Heart left ventricle (tissue), 16 donors: ENCODE data around the gene CUL7. TPM values are rescaled to one million over a fixed set of nuclear protein-coding genes. Genes with fewer than 3 reads are reported as not detected.

Experiments
- ATAC-seq, 4 donors: fragments of 200-7000 bp; cut with Tn5 transposase; one replicate each; pipeline ENCODE4 v1.9.1; 2020 to 2022; ENCODE audit warnings: moderate library complexity in 4 of 4, mild to moderate bottlenecking in 3 of 4, moderate number of reproducible peaks in 1 of 4
- DNase-seq, 5 donors: peaks; one replicate each; pipeline ENCODE4 v3.0.0-alpha.2; 2020
- H3K27ac ChIP-seq, 12 donors: fragments of 200-600 bp; sonication (generic) in 4 of 12; one replicate each; pipeline versions ENCODE4 v1.5.0 to v1.8.0; 2016 to 2022; ENCODE audit warnings: mild to moderate bottlenecking in 2 of 12
- H3K27me3 ChIP-seq, 9 donors: fragments of 200-600 bp; sonication (generic) in 2 of 9; one replicate each; pipeline versions ENCODE4 v1.5.1 to v1.8.0; 2016 to 2022; ENCODE audit warnings: mild to moderate bottlenecking in 3 of 9
- H3K36me3 ChIP-seq, 9 donors: fragments of 200-600 bp; sonication (generic) in 2 of 9; one replicate each; pipeline versions ENCODE4 v1.5.0 to v1.8.0; 2018 to 2022; ENCODE audit warnings: mild to moderate bottlenecking in 2 of 9
- H3K4me1 ChIP-seq, 12 donors: fragments of 200-600 bp; sonication (generic) in 4 of 12; one replicate each; pipeline versions ENCODE4 v1.5.0 to v1.8.0; 2016 to 2022; ENCODE audit warnings: mild to moderate bottlenecking in 3 of 12
- H3K4me3 ChIP-seq, 12 donors: fragments of 200-600 bp; sonication (generic) in 4 of 12; one replicate each; pipeline versions ENCODE4 v1.5.0 to v1.8.0; 2017 to 2022; ENCODE audit warnings: mild to moderate bottlenecking in 9 of 12, moderate library complexity in 4 of 12
- H3K9me3 ChIP-seq, 12 donors: fragments of 200-600 bp; sonication (generic) in 4 of 12; one replicate each; pipeline versions ENCODE4 v1.5.0 to v1.8.0; 2016 to 2022; ENCODE audit warnings: mild to moderate bottlenecking in 1 of 12
- POLR2A ChIP-seq, 2 donors: fragments of 450-650 bp; IDR thresholded peaks; one replicate each; pipeline ENCODE4 v1.6.1; 2017; ENCODE audit warnings: antibody characterized with exemption in 2 of 2, mild to moderate bottlenecking in 2 of 2, moderate library complexity in 2 of 2
- WGBS, 4 donors: extraction: QIAGEN DNeasy Blood & Tissue Kit in 2 of 4; methylation state at CpG; one replicate each; pipeline versions ENCODE4 v1.1.5 to v1.1.7; 2013 to 2018; 5-methylcytosine and 5-hydroxymethylcytosine counted together
- intact Hi-C, 10 donors: fragments of 100-400 bp; cut with DNase I; formaldehyde crosslinking; loops; one replicate each; pipeline versions ENCODE4 v1.11.1 to v1.14.2; 2022
- polyA plus RNA-seq, 2 donors: library from polyadenylated mRNA; stranded (reverse); fragments of 200-250 nt; gene quantifications; one replicate each; pipeline ENCODE4 v1.2.3, GENCODE V29; 2013
- total RNA-seq, 9 donors: library from RNA; depleted of rRNA in 2 of 9; stranded (reverse); fragments of >200 nt in 2 of 9; fragmentation: NEBNext Ultra II Directional in 3 of 9; extraction: Animal tissue kit (Norgen Biotek cat#: 25700) in 3 of 9; gene quantifications; one replicate each; pipeline versions ENCODE4 v1.1.0 to v1.2.4, GENCODE V29; 2016 to 2023
- TF ChIP-seq, protein P1 (sequence below), 12 donors: fragments of 200-600 bp; sonication (generic) in 4 of 12; IDR thresholded peaks; one replicate each; pipeline versions ENCODE4 v1.5.0 to v1.8.0; 2018 to 2022; ENCODE audit warnings: antibody characterized with exemption in 12 of 12, mild to moderate bottlenecking in 5 of 12
- donor health status: ischemic (EF 13 %, LVEDD 7.1; RV severe dilation, severe dysfunction).
- donor health status: healthy with polysubstance abuse.
- donor health status: DM: no; HTN: yes; CAD: no.
- donor health status: DM: no; HTN: no; CAD: no.
- donor health status: ischemic (EF 25% LVEDD 6.9; RV normal size, moderate dysfunction).
- donor health status: ischemic (EF 25% LVEDD 5.7; RV mildly dilated, moderate dysfunction).
- donor health status: healthy.
- donor health status: DM: yes; HTN: yes; CAD: no.
- donor health status: ischemic (EF 35%, LVEDD 5.7; RV mildly dilated, moderate dysfunction).
- donor health status: nonischemic (EF 11% LVEDD 7.7; RV severe dilation, severe dysfunction).
- donor health status: DM: yes; HTN: yes; CAD: no.
- donor health status: PGD.
- donor health status: ischemic (EF 29% LVEDD 5.4; RV normal size, mild dysfunction).
- donor health status: nonischemic (EF 23%, LVEDD 6.1; RV moderate dilation, normal function).

The CUL7 gene
- total and polyA plus RNA-seq, 11 donors: 3.5 to 13.2 (median 7.9) TPM

DNA sequence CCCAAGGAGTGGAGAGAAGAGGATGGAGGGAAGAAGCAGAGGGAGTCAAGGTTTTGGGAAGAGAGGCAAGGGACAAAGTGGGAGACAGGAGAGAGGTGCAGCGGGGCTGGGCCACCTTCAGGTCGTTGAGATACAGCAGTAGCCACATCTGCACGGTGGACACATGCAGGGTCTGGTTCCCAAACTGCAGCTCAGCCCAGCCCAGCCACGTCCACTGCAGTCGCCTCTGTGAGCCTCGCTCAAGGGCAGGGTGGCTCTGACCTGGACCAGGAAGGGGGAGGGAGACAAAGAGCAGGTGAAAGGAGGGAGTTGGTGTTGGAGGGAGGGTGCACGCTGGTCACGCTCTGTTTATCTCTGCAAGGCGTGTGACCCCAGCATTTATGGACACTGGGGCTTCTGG is 14.9 kb downstream of the CUL7 start:
- WGBS, 4 donors: 76 to 86% (median 81%) methylated on average over 9 of the region's 9 CpGs
- TF ChIP-seq, protein P1, sequence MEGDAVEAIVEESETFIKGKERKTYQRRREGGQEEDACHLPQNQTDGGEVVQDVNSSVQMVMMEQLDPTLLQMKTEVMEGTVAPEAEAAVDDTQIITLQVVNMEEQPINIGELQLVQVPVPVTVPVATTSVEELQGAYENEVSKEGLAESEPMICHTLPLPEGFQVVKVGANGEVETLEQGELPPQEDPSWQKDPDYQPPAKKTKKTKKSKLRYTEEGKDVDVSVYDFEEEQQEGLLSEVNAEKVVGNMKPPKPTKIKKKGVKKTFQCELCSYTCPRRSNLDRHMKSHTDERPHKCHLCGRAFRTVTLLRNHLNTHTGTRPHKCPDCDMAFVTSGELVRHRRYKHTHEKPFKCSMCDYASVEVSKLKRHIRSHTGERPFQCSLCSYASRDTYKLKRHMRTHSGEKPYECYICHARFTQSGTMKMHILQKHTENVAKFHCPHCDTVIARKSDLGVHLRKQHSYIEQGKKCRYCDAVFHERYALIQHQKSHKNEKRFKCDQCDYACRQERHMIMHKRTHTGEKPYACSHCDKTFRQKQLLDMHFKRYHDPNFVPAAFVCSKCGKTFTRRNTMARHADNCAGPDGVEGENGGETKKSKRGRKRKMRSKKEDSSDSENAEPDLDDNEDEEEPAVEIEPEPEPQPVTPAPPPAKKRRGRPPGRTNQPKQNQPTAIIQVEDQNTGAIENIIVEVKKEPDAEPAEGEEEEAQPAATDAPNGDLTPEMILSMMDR (IDR thresholded peaks at IDR 0.05): no peak
- TF ChIP-seq POLR2A (IDR thresholded peaks at IDR 0.05): no peak
- no peak for ATAC-seq
- H3K27ac ChIP-seq: no peak overlapping the region
- H3K27me3 ChIP-seq: no peaks in the 10 kb centered on the region
- no peak for DNase-seq
- no peaks in the 10 kb centered on the region for H3K9me3 ChIP-seq
- intact Hi-C loops: no loop called here
- H3K4me3 ChIP-seq: no peak overlapping the region
- peaks cover 0 to 82% (median 62%) of the 10 kb centered on the region in 9 donors for H3K36me3 ChIP-seq
- peaks cover 0 to 24% (median 5%) of the 10 kb centered on the region in 12 donors for H3K4me1 ChIP-seq

DNA sequence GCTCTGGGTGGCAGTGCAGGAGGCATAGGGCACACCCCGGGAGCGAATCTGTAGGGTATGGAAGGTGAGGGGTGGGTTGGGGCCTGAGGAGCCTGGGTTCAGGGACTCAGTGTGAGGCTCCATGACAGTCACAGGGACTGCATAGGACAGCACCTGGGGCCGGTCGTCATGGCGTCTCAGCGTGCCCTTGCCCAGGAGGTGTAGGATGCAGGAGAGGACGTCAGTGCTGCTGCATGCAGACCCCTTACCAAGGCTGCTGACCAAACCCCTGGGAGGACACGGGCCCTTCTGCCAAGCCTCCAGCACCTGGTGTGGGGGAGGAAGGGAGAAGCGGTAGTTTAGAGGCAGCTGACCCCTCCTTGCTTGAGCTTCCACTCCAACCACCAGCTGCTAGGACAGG is 15.9 kb downstream of the CUL7 start:
- no peak for ATAC-seq
- H3K9me3 ChIP-seq: no peaks in the 10 kb centered on the region
- peaks cover 0 to 24% (median 5%) of the 10 kb centered on the region in 12 donors for H3K4me1 ChIP-seq
- WGBS, 4 donors: 80 to 84% (median 83%) methylated on average over 9 of the region's 9 CpGs
- TF ChIP-seq, protein P1 (IDR thresholded peaks at IDR 0.05): no peak
- no peak for TF ChIP-seq POLR2A (IDR thresholded peaks at IDR 0.05)
- H3K27ac ChIP-seq: peak overlapping the region in 1 of 12 donors; percentile 53
- no peaks in the 10 kb centered on the region for H3K27me3 ChIP-seq
- intact Hi-C loops: no loop called here
- H3K36me3 ChIP-seq: peaks cover 0 to 83% (median 62%) of the 10 kb centered on the region in 9 donors
- DNase-seq: no peak
- no peak overlapping the region for H3K4me3 ChIP-seq

DNA sequence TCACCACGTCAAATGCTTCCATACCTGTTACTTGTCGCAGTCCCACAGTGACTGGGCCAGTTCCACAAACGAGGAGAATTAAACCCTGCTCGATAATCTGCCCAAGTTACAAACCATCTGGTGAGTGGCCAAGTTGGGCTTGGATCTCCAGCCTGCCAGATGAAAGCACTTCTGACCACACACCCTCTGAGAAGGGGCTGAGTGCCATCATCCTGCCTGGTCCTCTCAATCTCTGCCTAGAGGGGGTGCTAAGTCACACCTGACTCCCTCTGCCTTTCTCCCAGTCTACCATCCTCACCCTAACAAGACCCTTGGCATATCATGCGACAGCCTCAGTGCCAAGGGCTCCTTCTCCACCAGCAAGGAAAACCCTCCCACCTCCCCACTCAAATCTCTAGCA is 16.5 kb downstream of the CUL7 start:
- no peaks in the 10 kb centered on the region for H3K27me3 ChIP-seq
- intact Hi-C loops: no loop called here
- whole genome bisulfite sequencing, 4 donors: 49 to 67% (median 59%) methylated on average over 5 of the region's 5 CpGs
- H3K4me1 ChIP-seq: peaks cover 0 to 24% (median 5%) of the 10 kb centered on the region in 12 donors
- TF ChIP-seq, protein P1 (IDR thresholded peaks at IDR 0.05): no peak
- TF ChIP-seq POLR2A (IDR thresholded peaks at IDR 0.05): no peak
- H3K4me3 ChIP-seq: no peak overlapping the region
- no peak for DNase-seq
- H3K36me3 ChIP-seq: peaks cover 0 to 82% (median 64%) of the 10 kb centered on the region in 9 donors
- H3K9me3 ChIP-seq: no peaks in the 10 kb centered on the region
- H3K27ac ChIP-seq: peak overlapping the region in 4 of 12 donors; percentile 6 to 53 (median 36)
- peak in 3 of 4 donors; percentile 28 to 42 (median 41) for ATAC-seq

DNA sequence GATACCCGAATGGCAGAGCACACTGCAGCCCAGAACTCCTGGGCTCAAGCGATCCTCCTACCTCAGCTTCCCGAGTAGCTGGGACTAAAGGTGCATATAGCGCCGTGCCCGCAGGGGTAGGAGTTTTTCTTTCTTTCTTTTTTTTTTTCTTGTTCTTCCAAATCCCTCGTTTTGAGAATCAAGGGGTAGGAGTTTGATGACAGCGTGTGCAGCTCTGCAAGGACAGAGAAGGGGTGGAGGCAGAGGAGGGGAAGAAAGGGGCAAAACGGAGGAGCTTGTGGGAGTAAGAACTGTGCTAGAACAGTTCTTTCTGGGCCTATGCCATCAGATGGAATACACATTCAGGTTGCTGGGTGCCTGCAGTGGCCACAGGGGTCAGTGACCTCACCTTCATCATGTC is 16.9 kb downstream of the CUL7 start:
- DNase-seq (no peak), ATAC-seq (no peak)
- Histone ChIP-seq H3K9me3 (no peaks in the 10 kb centered on the region), H3K27me3 (no peaks in the 10 kb centered on the region), H3K27ac (peak overlapping the region in 5 of 12 donors; percentile 6 to 80 (median 53)), H3K36me3 (peaks cover 0 to 84% (median 68%) of the 10 kb centered on the region in 9 donors), H3K4me3 (no peak overlapping the region), H3K4me1 (peaks cover 0 to 24% (median 5%) of the 10 kb centered on the region in 12 donors)
- intact Hi-C loops: no loop called here
- WGBS, 4 donors: 90 to 92% (median 91%) methylated on average over 9 of the region's 9 CpGs
- TF ChIP-seq POLR2A (IDR thresholded peaks at IDR 0.05): no peak
- TF ChIP-seq, protein P1 (IDR thresholded peaks at IDR 0.05): no peak
